GM23338 (cell line): ENCODE measurements around the gene MAP1B.

Experiments
- CTCF ChIP-seq, 2 experiments: fragments of 200-600 bp in 1 of 2; sonication (generic) in 1 of 2; conservative IDR thresholded peaks; 2 replicates each; pipeline versions ENCODE4 v1.5.1 to v1.6.1; 2016 to 2017; ENCODE audit warnings: antibody characterized with exemption in 2 of 2, low read depth in 2 of 2, mild to moderate bottlenecking in 2 of 2, moderate library complexity in 1 of 2
- EZH2 ChIP-seq: fragments of 200-600 bp; sonication (generic); IDR thresholded peaks from one replicate; pipeline ENCODE4 v1.8.0; 2017; ENCODE audit warnings: antibody characterized with exemption, mild to moderate bottlenecking, low read depth; ENCODE audit not compliant: unreplicated experiment
- POLR2AphosphoS5 ChIP-seq: IDR thresholded peaks from 2 replicates; pipeline ENCODE4 v1.6.1; 2016; ENCODE audit warnings: antibody characterized with exemption, low read depth

GRCh38 chr5:72123764-72124376 is 16.6 kb downstream of the MAP1B start:
- no peak for TF ChIP-seq EZH2
- TF ChIP-seq POLR2AphosphoS5: no peak
- TF ChIP-seq CTCF (conservative IDR thresholded peaks at IDR 0.05; ENCODE audit: low read depth in 2 of 2): no peak
